DMS 273 treated with DMSO at 0.1 percent for 48 hours (cell line): ENCODE results near the gene PDZD2.
"Not testable (repeated sequence)": the region's sequence is repeated elsewhere in the genome, so short reads cannot be mapped to it uniquely, and the experiment has no call there.

ENCODE experiments used
- DNase-seq: peaks from one replicate; lab custom pipeline; 2025; lab: John Stamatoyannopoulos, UW

PDZD2 gene

DNA sequence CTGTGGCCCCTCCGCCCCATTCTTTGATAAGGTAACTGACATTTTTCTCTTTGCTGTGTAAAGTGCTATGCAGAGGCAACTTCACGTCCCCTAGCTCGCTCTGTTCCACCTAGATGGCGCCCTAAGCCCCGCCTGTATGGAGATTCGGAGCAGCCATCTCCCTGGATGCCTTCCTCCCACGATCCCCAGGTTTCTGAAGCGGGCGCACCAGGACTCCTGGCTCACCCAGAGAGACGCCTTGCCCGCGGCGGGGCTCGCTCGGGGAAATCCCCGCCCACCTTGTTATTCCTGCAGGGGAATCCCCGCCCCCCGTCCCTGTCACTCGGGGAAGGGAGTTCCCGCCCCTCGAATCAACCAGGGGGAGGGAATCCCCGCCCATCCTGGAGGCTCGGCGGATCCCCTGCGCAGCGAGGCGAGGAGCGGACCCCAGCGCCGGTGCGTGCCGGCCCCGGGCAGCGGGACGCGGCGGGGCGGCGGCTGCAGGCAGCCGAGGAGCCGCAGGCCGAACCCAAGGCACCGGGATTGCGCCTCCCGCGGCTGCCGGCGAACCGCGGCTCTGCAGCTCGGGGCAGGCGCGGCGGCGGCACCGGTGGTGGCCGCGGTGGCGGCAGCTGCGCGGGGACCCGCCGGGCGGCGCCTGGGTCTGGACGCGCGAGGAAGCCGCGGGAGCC is at the start of gene PDZD2:
TSS of gene PDZD2 (plus strand) at position 384 of the 671 bp plus-strand sequence.
- DNase-seq = peak; percentile 47

DNA sequence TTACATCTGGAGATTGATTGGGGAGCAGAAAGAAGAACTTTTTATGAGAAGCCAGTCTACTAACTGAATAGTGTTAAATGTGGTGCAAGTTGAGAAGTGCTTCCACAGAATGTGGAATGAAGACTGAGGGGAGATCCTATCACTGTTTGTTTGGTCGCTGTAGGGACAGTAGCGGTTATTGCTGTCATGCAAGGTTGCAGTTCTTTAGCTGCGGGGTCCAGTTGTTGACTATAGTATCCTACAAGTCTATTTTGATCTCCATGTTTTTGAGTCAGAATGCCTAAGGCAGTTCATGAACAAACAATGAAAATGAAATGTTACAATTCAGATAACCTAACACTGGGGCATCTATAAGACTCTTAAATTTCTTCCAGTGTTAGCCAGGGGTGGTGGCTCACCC is 45.3 kb upstream of the PDZD2 start:
- no peak for DNase-seq

DNA sequence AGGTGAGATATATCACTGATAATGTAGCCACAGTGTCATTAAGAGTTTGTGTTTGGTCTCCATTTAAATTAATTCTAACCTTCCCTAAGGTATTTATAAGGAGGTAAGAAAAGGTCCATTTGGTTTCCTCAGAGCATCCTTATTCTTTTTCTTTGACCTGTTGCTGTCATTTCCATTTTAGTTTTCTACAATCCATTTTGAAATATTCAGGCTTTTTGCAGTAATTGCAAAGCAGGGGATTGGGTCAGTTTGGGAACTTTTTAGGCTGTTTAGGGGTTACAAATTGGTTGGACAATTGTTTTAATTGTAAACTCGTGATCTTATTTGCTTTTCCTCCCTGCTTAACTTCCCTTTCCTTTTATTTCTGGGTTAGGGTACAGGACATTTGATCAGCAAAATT is 42.6 kb upstream of the PDZD2 start:
- no peak for DNase-seq

DNA sequence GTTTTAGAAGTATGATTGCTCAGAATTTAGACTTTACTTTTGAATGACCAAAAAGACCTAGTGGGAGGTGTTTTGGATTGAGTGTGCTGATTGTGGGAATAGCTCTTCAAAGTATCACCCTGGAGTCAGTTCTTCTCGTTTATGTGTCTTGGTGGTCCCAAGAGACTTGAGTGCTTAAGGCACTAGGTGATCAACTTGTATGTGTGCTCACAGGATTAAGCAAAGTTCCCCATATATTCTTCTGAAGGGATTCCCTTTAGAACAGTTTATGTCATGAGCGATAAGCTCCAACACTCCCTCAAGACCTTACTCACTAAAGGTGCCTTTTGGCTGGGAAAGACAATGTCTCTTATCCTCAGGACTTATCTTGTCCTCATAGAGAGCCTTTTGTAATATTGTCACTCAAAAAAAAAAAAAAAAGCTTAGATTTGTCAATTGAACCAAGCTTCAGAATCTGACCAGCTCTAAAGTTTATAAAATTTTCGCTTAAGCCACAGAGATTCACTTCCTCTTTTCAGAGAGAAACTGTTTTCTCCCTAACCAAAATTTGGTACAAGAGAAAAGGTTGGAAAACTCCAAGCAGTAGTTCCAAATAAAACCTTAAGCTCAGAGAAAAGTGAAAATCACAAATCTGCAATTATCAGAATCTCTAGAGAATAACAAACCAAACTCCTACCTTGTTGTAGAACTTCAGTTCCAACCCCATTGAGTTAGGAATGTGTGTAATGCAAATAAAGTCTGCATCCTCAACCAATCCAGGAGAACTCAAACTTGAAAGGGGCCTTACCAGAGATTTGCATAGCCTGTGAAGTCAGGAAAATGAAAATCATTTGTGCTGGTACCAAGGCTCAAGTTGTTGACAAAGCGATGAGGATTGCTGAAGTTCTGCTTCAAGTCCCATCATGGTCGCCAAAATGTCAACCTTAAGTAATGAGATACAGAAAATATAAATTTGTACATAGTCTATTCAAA is 40.0 kb upstream of the PDZD2 start:
- no peak for DNase-seq

DNA sequence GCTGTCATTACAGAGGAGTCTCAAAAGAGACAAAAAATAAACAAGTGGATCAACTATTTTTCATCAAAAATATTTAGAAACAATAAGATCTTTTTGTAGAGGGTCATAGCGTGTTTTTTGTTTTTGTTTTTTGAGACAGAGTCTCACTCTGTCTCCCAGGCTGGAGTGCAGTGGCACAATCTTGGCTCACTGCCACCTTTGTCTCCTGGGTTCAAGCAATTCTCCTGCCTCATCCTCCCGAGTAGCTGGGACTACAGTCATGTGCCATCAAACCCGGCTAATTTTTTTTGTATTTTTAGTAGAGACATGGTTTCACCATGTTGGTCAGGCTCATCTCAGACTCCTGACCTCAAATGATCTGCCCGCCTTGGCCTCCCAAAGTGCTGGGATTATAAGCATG is 36.6 kb upstream of the PDZD2 start:
- DNase-seq = not testable (repeated sequence)

DNA sequence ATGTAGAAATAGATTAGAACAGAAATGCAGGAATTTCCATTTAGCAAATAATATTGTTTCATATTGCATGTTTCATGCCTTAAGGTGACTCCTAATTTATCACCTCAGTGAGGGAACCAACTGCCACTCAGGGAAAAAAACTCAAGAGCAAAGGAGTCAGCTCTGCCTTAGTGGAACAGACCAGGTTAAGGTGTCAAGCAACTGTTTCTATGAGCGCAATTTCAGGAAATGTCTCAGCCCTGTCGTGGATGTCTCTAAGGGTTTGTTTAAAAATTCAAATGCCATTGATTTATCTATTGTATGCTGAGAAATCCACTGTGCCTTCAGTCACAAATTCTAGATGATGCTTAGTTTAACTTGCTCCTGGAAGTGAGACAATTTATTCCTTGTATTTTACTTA is 34.7 kb upstream of the PDZD2 start:
- no peak for DNase-seq

DNA sequence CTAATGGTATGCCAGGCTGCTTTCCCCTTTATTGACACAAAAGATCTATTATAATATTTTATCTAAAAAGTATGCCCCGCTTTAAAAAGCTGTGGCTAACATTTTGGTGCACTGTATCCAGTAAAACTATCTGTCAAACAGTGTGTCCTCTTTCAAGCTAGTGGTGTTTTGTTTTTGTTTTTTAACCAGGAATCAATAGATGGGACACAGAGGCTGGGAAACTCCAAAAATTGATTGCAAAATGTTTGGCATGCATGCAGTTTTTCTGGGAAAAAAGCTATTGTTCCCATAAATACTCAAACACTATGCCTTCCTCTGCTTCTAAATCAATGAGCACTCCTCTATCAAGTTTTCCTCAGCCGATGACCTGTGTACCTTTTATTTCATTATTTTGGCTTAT is 34.3 kb upstream of the PDZD2 start:
- DNase-seq = no peak

DNA sequence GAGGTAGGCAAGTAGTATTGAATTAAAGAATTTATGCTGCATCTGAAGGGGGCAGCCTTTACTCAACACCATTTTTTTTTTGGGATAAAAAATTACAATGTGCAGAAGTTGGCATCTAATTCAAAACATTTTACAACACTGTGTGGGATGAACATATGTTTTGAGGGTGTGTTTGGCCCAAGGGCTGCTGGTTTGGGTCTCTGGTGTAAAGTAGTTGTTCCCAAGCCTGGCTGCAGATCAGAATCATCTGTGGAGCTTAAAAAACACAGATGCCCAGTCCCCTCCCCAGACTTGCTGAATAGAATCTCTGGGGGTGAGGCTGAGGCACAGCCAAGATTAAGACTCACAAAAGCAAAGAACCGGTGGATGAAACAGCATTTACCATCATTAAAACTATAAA is 33.0 kb upstream of the PDZD2 start:
- no peak for DNase-seq

DNA sequence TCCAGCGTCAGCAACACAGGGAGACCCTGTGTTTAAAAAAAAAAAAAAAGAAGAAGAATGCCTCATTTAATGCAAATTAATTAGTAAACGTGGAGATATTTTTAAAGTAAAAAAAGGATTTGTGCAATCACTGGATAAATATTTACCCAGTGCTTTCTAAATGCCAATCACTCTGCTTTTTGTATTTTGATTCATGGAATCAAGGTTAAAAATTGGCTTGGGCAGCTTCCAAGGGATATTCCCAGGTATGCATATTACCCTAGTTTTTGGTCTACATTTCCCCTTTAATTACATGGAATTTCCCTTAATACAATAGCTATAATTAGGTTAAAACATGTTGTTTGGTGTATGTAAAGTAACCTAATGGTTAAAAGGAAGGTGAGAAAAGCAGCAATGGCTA is 31.4 kb upstream of the PDZD2 start:
- no peak for DNase-seq

DNA sequence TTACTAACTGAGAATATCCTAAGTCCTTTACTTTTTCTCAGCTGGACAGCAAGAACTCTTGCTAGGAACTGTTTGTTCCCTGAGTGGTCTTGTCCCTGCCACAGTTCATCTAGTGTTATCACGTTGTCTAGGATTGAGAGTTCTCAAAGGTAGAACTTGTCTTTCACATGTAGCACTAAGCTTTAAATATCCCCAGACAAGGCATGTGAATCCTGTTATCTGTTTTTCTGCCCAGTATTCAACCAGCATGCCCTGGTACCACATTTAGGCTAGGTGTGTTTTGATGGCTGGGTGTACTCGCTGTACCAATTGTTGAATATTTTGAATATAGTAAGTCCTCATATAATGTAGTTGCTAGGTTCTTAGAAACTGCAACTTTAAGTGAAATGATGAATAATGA is 27.9 kb upstream of the PDZD2 start:
- DNase-seq = no peak

DNA sequence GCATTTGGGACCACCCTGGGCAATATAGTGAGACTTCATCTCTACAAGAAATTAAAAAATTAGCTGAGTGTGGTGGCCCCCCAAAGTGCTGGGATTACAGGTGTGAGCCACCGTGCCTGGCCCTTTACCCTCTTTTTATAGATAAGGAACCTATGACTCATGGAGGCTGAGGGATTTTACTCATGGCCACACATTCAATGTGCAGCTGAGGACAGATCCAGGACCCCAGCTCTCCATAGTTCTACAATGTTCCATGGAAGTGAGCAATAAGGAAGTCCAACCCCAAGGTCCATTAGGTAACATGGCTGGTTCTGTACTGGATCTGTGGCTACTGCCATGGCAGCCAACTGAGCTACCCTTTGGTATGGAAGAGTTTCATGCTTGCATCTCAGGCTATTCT is 25.3 kb upstream of the PDZD2 start:
- no peak for DNase-seq

DNA sequence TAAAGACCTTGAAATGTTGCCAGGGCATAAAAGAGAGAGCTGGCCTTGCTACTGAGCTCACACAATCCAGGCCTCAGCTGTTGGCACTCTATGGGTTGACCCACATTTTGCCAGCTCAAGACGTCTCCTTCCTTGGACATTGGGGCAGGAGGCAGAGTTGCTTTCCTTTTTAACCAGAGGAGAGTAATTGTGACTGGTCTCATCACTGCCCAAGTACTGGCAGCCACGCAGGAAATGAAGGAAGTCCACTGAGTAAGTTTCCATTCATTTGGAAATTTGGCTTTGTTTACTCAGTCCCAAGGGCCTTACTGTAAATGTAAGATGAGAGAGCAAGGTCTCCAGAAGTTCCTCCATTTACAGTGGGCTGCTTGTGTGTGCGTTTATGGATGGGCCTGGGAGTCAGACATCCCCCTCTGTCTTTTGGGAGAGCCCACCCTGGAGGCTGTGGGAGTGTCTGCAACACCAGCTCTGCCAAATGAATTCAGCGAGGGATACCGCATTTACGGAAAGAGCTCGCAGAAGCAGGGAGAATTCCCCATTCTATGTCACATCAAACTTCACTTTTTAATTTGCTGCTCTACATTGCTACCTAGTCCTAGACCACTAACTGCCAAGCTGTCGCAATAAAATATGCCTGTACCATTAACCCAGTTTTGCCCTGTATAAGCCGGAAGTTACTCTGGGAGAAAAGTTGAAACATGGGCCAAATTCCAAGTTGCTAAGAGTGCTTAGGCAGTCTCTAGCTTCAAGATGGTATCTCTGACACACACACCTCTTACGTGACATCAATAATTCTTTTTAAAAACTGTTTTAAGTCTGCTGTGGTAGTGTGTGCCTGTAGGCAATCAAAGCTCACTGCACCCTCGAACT is 24.5 kb upstream of the PDZD2 start:
- DNase-seq = no peak

DNA sequence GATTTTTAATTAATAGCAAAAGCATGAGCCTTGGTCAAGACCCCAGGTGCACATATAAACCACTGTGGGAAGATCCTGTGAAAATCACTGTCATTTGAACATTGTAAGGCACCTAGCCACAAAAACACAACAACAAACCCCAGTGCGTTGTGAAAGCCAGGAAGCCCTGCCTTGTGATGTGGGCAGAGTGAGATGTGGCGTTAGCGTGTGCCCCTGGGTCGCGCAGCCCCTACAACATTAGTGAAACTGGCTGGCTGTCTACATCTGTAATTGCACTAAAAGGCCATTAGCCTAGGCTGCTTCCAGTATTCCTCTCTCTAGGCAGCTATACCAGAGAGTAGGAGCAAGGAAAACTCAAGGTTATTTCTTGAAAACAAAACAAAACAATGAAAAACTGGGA is 21.1 kb upstream of the PDZD2 start:
- no peak for DNase-seq

DNA sequence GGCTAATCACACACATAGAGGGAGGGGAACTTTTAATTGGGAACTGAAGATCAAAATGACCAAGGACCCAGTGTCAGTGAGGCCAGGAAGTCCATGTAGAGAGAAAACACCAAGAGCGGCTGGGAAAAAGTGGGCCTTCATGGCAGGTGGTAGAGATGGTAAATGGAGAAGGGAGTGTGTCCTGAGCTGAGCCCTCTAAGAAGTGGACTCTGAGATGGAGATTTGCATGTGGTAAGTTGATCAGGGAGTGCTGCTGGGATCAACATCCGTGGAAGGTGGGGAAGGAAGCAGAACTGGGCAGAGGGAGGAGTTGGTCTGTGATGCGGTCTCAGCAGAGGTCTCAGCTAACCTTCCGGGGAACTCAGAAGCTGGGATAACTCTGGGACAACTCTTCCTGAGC is 18.9 kb upstream of the PDZD2 start:
- no peak for DNase-seq

DNA sequence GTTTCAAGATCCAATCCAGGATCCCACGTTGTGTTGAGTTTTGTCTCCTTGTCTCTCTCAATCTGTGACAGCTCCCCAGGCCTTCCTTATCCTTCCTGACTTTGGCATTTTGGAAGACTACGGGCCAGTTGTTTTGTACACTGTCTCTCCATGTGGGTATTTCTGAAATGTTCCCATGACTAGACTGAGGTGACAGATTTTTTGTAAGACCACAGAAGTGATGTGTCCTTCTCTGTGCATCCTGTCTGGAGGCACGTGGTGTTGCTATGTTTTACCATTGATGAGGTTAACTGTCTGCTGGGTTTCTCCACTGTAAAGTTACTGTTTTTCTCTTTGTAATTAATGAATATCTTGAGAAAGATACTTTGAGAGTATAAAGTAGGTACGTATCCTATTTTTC is 15.7 kb upstream of the PDZD2 start:
- no peak for DNase-seq

DNA sequence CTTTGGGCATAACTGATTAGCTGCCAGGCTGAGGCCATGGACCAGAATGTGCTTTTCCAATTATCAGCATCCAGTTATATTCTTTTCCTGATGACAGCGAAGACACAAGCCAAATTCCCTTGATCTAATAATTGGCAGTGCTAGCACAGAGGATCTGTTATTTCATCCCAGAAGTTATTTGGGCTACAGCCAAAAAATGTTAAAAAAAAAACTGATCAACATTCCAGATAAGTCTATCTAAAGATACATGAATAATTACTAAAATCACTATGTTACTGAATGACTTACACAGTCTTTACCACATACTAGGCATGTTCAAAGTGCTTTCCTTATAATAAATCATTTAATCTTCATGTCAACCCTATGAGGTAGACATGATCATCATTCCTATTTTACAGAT is 13.5 kb upstream of the PDZD2 start:
- DNase-seq = no peak

DNA sequence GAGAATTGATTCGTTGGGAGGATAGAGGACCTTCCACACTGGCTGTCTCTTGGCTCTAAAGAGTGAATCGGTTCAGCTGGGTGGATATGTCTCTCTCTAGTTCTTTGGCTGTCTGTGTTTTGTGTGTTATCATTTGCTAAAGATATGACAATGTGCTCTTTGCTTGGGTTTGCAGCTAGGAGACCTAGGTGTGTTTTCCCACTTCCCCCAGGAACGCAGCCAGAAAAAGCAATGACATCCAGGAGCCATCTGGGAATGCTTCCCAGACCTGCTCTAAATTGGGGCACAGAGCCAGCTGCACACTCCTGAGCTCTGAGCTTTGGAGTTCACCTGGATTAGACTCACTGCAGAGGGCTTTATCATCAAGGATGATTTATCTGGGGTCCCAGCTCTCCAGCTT is 12.8 kb upstream of the PDZD2 start:
- DNase-seq = no peak

DNA sequence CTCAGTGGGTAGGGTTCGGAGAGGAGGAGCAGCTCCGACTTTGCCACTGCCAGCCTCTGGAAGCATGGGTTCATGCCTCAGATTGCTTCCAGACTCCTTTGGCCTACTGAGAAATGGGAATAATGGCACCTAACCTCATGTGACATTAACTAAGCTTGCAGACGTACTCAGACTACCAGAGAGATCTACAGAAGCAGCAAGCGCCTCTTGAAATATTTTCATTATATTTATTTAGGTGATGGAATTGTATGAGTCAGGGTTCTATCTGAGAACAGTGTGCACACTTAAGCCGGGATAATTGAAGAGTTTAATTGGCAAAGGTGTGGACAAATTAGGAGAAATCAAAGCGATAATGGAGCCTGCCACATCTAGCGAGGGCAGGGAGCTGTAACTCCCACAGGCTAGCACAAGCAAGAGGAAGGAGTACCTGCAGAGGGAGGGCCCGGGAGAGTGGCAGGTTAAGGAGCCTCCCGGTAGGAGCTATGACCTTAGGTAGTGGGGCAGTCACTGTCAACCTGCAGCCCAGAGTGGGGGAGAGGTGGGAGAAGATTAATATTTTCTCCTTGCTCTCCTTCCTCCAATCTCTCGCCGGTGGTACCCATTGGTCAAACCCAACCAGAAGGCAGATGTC is 12.2 kb upstream of the PDZD2 start:
- no peak for DNase-seq

DNA sequence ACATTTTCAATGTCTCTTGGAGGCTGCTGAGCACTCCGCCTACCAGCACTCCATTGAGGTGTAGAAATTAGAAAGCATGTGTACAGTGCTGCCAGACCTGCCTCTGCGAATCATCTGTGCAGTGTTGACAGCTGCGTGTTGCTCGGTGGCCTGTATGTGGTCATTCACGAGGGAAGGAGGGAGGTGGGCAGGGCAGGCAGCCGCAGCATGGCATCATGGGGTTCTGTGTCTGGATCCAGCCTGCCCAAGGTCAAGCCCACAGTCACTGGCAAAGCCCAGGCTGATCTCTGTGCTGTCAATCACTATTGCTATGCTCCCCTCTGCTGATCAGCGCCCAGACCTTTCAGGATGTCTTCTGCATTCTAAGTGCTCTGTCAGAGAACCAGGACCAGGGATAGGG is 8.0 kb upstream of the PDZD2 start:
- DNase-seq = no peak

DNA sequence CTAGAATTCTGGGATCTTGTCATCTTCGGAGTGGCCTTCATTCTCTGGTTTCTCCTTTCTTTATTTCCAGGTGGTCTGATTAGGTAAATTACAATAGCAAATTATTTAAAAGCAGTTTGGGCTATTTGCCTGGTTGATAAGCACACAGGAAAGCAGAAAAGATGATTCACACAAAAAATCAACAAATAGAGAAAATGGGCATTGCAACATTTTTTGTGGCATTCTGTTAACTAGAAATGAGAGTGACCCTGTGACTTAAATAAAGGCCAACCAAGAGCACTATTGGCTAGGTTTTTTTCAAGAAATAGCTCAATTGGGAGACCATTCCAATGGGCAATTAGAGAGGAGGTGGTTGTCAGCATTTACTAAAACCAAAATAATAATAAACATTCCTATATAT is 6.5 kb upstream of the PDZD2 start:
- no peak for DNase-seq

DNA sequence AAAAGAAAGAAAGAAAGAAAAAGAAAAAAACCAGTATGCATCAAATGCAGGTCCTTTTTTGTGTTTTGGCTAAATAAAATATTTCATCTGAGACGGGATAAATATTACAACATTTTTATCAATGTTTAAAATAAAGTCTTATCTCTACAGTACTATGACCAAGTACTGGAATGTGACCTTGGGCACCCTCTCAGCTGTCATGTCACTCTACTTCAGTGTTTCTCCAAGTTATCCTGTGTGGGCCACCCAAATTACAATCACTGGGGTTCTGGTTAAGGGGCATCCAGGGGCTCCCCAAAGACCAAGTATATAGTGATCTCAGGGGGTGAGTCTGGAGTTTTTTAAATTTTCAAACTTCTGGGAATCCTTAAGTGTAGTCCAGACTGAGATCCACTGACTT is 3.5 kb upstream of the PDZD2 start:
- no peak for DNase-seq

DNA sequence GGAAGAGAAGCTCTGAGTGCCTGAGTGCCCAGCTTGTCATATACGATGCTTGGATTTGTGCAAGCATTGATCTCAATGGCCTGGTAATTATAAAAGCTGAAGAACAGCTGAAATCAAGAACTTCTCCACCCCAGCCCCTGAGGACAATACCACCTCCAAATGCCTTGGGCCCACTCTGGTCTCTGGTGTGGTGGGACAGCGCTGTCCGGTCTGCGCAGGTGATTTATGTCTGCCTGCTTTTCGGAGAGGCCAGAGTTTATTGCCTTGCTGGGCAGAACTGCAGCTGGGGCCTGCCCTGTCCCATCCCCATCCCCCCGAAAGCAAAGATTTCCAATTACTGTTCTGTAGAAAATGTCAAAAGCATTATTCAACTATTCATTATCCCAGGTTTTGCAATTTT is 1.1 kb upstream of the PDZD2 start:
- no peak for DNase-seq
